ENCODE measurements around the gene TNRC6C. TPM values are rescaled to one million over a fixed set of nuclear protein-coding genes. Genes with fewer than 3 reads are reported as not detected.
A peak's percentile ranks its signal among the peaks of the same experiment; 100 is the strongest.

The TNRC6C gene
- total and polyA plus RNA-seq, 9 of the 15 experiments (the other 6 are each of a cell fraction or from before 2014, with no cell fraction given), result 0.20 to 4.9 (median 2.3) TPM

- 0 out of 2 replicates have a peak, but pooled peaks have one; percentile 29 for TF ChIP-seq ESRRA (IDR thresholded peaks at IDR 0.05; ENCODE audit: borderline replicate concordance, low read depth)
- TF ChIP-seq ZNF121 (CRISPR knock-in tag; conservative IDR thresholded peaks at IDR 0.05), result no peak
These were observed 150.4 kb downstream of the TNRC6C start for GRCh38 chr17:78108726-78109488.

GRCh38 chr17:78109489-78109761, 150.9 kb downstream of the TNRC6C start:
- DNase-seq (ENCODE audit: extremely low read depth in 1 of 4, low spot score in 3 of 4) (no peak), ATAC-seq (no peak), FAIRE-seq (no peak)
- in situ Hi-C loops (cut with MboI) (no loop called here), intact Hi-C loops (cut with micrococcal nuclease) (no loop called here)
- no peak overlapping the region for H2AFZ ChIP-seq (ENCODE audit: low read depth, low read length)
- peaks cover 0 to 42% of the 10 kb centered on the region in 2 experiments; a peak in 2 of 5 replicates for H3K4me1 ChIP-seq (replicated peaks in 1 of 2; ENCODE audit: control insufficient read depth in 2 of 2, insufficient read depth in 2 of 2, low read length in 2 of 2)
- 96% methylated on average over 9 of the region's 9 CpGs for WGBS (ENCODE audit: insufficient coverage, low coverage, missing lambda C conversion rate)
- H3K27ac ChIP-seq (ENCODE audit: extremely low read depth, low read depth, low read length), result no peak overlapping the region
- no TSS peak for BruUV-seq (replicated peaks)
- H3K27me3 ChIP-seq (ENCODE audit: control insufficient read depth in 2 of 2, insufficient read depth in 2 of 2, low read length in 2 of 2), result no peaks in the 10 kb centered on the region
- H3K79me2 ChIP-seq (ENCODE audit: control insufficient read depth, insufficient read depth, low read length), result peaks cover 13% of the 10 kb centered on the region; the same call in 2 of the 3 replicates
- H3K4me2 ChIP-seq (ENCODE audit: insufficient read depth, low read length), result no peak overlapping the region
- peaks cover 66% of the 10 kb centered on the region for H3K36me3 ChIP-seq (ENCODE audit: control insufficient read depth, insufficient read depth, low read length)
- H4K20me1 ChIP-seq (replicated peaks; ENCODE audit: control insufficient read depth, insufficient read depth, low read length), result peaks cover 16% of the 10 kb centered on the region
- H3K9ac ChIP-seq (ENCODE audit: insufficient read depth in 1 of 2, low read depth in 2 of 2, low read length in 2 of 2), result peak overlapping the region in 1 of 2 experiments; percentile 24; a peak in 2 of 4 replicates
- no peaks in the 10 kb centered on the region for H3K9me1 ChIP-seq (ENCODE audit: control insufficient read depth, insufficient read depth, low read length)
- no peaks in the 10 kb centered on the region for H3K9me3 ChIP-seq (replicated peaks; ENCODE audit: control insufficient read depth, insufficient read depth, low read depth, low read length)
- no peak overlapping the region for H3K4me3 ChIP-seq
- ChIA-PET POLR2A (interaction anchor here (1.8 kb wide), 1 partner anchor 10 kb away, joined by 6 read pairs; no protein-coding TSS in a partner anchor), CTCF (ENCODE audit: low intra/inter-chr PET ratio) (no interaction called here)
- TF ChIP-seq NR2C2 (CRISPR knock-in tag; IDR thresholded peaks at IDR 0.05), result no peak
- no peak for TF ChIP-seq NR2C2 (tag; IDR thresholded peaks at IDR 0.05)
- TF ChIP-seq ZNF165 (CRISPR knock-in tag; IDR thresholded peaks at IDR 0.05; ENCODE audit: borderline replicate concordance), result no peak
- no peak for TF ChIP-seq KLF6 (CRISPR knock-in tag; IDR thresholded peaks at IDR 0.05; ENCODE audit: borderline replicate concordance)
- TF ChIP-seq THRB (CRISPR knock-in tag; conservative IDR thresholded peaks at IDR 0.05), result no peak
- TF ChIP-seq SAP30 (IDR thresholded peaks at IDR 0.05; ENCODE audit: borderline replicate concordance, insufficient read depth, low read depth, low read length, poor library complexity, severe bottlenecking), result no peak
- no peak for TF ChIP-seq HNRNPLL (IDR thresholded peaks at IDR 0.05; ENCODE audit: low read depth, low read length, poor library complexity, severe bottlenecking)
- TF ChIP-seq SIN3B (IDR thresholded peaks at IDR 0.05; ENCODE audit: low read depth), result no peak
- TF ChIP-seq TCF7L2 (IDR thresholded peaks at IDR 0.05; ENCODE audit: low read depth, low read length), result no peak
- TF ChIP-seq SMAD1 (IDR thresholded peaks at IDR 0.05; ENCODE audit: low read depth, low read length, partially characterized antibody), result no peak
- no peak for TF ChIP-seq CBX1 (IDR thresholded peaks at IDR 0.05; ENCODE audit: low read depth)

More at GRCh38 chr17:78108726-78109488, 150.4 kb downstream of the TNRC6C start:
- Histone ChIP-seq H3K27ac (ENCODE audit: extremely low read depth, low read depth, low read length) (no peak overlapping the region), H3K4me3 (no peak overlapping the region), H3K4me1 (replicated peaks in 1 of 2; ENCODE audit: control insufficient read depth in 2 of 2, insufficient read depth in 2 of 2, low read length in 2 of 2) (peaks cover 0 to 44% of the 10 kb centered on the region in 2 experiments; a peak in 2 of 5 replicates), H3K4me2 (ENCODE audit: insufficient read depth, low read length) (no peak overlapping the region), H4K20me1 (replicated peaks; ENCODE audit: control insufficient read depth, insufficient read depth, low read length) (peaks cover 12% of the 10 kb centered on the region), H3K36me3 (ENCODE audit: control insufficient read depth, insufficient read depth, low read length) (peaks cover 61% of the 10 kb centered on the region), H3K27me3 (ENCODE audit: control insufficient read depth in 2 of 2, insufficient read depth in 2 of 2, low read length in 2 of 2) (no peaks in the 10 kb centered on the region), H3K9me3 (replicated peaks; ENCODE audit: control insufficient read depth, insufficient read depth, low read depth, low read length) (no peaks in the 10 kb centered on the region), H3K79me2 (ENCODE audit: control insufficient read depth, insufficient read depth, low read length) (peaks cover 13% of the 10 kb centered on the region; the same call in 2 of the 3 replicates), H3K9me1 (ENCODE audit: control insufficient read depth, insufficient read depth, low read length) (no peaks in the 10 kb centered on the region), H2AFZ (ENCODE audit: low read depth, low read length) (no peak overlapping the region), H3K9ac (ENCODE audit: insufficient read depth in 1 of 2, low read depth in 2 of 2, low read length in 2 of 2) (peak overlapping the region in 1 of 2 experiments; percentile 24; a peak in 2 of 4 replicates)
- no peak for ATAC-seq
- no peak for FAIRE-seq
- POLR2A ChIA-PET, result interaction anchor here (0.6 to 1.1 kb wide), 2 partner anchors 65 to 89 kb away, joined by 3 read pairs; no protein-coding TSS in a partner anchor
- in situ Hi-C loops (cut with MboI), result no loop called here
- no peak for DNase-seq (ENCODE audit: extremely low read depth in 1 of 4, low spot score in 3 of 4)
- BruUV-seq (replicated peaks), result no TSS peak
- CTCF ChIA-PET (ENCODE audit: low intra/inter-chr PET ratio), result no interaction called here
- intact Hi-C loops (cut with micrococcal nuclease), result no loop called here
- 79% methylated on average over 18 of the region's 18 CpGs for WGBS (ENCODE audit: insufficient coverage, low coverage, missing lambda C conversion rate)
